ENCODE data around the gene BLVRA.

Gene BLVRA

DNA sequence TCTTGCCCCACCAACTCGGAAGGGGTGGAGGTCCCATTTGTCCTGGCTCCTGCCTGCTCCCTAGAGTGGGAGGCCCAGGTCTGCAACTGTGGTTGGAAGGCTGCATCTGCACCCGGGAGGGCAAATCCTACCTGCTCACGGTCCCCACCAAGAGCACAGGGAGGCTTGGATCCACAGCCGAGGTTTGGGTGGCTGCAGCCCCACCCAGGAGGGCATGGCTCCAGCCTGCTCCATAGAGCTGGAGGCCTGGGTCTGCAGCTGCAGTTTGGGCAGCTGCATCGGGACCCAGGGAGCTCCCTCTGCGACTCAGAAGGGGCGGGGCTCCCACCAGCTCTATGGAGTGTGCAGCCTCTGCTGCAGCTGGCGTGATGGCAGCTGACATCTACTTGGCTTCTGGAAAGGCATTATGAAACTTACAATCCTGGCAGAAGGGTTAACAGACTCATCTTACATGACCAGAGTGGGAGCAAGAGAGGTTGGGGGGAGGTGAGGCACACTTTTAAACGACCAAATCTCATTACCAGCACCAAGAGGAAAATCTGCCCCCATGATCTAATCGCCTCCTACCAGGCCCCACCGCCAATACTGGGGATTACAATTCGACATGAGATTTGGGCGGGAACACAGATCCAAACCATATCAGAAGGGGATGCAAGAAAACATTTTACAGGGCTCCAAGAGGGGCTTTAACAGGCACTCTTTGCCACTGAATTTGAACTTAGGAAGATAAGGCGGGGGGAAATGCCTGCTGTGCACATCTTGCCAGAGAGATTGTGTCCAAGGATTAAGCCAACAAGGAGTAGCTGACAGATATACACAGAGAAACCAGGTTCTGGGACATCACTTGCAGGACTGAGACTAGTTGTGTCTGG is 8.2 kb upstream of the BLVRA start:
- DNase-seq = no peak

DNA sequence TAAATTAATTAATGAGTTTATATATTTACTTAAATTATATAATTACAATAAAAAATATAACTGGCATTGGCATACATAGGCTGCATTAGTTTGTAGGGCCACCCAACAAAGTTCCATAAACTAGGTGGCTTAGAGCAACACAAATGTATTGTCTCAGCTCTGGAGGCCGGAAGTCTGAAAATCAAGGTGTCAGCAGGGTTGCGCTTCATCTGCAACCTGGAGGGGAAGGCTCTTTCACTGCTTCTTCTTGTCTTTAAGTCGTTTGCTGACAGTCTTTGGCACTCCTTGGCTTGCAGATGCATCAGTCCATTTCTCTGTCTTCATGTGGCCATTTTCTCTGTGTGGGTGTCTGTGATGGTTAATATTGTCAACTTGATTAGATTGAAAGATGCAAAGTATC is 6.1 kb upstream of the BLVRA start:
- DNase-seq = no peak

DNA sequence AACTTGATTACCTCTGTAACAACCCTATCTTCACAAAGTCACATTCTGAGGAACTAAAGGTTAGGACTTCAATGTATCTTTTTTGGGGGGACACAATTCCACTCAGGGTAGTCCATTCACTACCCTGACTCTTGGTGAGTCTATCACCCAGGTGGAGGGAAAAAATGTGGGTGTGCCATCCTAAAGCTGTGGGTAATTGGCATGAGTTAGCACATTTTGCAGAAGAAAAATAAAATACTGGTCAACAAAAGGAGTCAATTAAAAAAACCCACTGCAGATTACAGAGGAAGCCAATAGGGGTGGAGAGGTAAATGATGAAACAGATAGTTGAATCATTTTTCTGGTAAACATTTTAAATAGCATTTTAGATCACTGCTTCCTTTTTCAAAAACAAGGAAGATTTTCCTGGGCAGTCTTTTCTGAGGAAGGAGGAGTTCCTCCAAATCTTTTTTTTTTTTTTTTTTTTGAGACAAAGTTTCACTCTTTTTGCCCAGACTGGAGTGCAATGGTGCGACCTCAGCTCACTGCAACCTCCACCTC is 5.1 kb upstream of the BLVRA start:
- no peak for DNase-seq

DNA sequence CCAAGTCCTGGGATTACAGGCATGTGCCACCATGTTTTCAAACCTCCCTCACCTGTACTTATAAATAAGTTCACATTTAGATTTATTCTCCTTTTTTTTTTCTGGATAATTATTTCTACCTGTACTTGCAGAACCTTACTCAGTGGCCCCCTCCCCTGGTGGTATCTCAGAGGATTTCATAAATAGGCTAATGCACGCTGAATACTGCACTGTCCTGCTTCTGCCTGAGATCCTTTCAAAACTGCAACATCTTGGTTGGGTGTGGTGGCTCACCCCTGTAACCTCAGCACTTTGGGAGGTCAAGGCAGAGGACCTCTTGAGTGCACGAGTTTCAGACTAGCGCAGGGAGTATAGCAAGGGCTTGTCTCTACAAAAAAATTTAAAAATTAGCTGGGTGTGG is 4.6 kb upstream of the BLVRA start:
- DNase-seq = no peak

DNA sequence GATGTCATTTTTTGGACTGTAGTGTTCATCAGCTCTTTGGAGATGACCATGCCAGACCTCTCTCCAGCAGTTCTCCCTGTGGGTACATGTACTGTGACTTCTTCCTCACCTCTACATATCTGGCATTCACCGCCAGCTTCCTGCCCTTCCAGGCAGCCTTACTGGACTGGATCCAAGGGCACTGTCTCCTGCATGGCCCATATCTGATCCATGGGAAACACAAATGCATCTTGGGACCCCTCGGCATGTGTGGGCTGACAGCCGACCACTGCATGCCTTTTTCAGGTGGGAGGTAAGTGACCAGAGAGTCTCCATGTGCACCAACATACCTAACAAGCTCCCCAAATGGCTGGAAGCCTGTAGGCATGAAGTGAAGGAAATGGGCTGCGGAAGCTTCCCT is 3.9 kb upstream of the BLVRA start:
- no peak for DNase-seq

DNA sequence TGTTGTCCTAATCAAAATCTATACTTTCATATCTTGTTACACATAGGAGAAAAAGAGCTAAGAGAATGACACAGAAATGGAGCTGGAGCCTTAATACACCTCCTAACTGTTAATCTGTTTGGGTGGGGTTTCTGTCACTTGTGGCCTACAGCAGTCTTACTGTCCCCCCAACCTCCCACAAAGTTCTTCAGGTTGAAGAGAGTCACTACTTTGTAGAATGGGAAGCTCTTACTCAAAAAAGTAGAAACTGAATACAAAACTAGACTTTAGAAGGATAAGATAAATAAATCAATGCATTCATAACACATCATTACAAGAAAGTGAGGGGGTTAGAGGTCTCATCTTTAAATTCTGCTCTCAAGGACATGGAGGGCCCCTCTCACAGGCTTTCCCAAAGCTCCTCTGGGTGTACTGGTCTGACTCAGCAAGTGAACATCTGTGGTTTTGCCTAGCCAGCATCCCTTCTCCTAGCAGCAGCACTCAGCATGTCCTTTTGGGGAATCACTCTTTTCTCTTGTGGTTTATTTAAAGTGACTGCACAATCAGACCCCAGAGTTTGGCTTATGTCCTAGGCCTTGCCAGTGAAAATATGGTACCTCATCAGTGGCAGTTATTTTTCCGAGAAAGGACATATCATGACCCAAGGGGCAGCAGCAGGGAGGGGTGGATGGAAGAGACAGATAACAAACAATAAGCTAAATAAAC is 2.0 kb upstream of the BLVRA start:
- peak; percentile 19 for DNase-seq

DNA sequence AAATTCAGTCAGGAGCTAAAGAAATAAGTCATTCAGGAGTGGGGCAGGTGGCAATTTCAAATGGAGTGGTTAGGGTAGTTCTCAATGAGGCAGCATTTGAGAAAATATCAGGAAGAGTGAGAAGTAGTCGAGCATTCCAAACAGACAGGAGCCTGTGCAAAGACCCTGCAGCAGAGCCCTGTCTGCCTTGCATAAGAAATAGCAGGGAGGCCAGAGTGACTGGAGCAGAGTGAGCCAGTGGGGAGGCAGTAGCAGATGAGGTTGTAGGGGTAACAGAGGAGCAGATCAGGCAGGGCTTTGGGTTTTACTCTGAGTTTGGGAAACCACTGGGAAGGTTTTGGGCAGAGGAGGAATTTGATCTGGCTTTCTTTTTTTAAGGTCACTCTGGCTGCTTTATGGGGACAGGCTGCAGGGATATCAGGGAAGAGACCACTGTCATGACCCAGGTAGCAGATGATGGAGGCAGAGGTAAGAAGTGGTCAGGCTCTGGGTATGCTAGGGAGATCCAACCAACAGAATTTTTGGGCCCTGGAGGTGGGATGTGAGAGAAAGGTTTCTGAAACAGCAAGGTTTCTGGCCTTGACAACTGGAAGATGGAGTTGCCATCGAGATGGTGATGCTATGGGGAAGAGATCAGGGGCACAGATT is 1.3 kb upstream of the BLVRA start:
- no peak for DNase-seq

DNA sequence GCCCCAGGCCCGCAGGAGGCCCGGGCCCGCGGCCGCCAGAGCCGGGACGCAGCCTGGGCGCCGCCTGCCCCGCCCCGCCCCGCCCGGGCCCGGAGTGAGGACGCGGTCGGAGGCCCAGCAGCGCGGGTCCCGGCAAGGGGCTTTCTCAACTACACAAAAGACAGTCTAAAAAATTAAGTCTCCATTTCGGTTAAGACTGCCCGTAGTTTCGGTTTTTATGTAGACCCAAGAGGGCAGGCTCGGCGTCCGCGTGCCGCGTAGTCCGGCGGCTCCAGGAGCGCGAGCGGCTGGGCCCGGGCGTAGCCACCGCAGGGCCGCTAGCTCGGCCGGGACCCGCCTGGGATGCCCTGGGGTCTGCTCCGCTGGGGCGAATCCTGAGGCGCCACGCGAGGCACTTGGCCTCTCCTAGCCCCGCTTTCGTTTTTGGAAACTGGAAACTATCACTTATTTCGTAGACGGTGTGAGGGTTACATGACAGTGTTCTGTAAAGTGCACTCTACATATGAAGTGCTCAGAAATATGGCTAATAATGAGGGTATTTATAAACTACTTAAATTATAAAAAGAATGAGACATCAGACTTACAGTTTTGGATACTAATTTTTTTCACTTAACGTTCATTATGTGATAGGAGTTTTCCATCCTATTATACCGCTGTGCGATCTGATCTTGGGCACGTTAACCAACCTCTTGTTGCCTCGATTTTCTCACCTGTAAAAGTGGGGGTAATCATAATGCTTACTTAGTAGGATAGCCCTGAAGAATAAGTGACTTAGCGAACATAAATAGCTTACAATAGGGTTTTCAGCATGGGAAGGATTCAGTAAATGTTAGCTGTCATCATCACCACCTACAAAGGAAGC is 573 bp downstream of the BLVRA start:
- peak; percentile 16 for DNase-seq

DNA sequence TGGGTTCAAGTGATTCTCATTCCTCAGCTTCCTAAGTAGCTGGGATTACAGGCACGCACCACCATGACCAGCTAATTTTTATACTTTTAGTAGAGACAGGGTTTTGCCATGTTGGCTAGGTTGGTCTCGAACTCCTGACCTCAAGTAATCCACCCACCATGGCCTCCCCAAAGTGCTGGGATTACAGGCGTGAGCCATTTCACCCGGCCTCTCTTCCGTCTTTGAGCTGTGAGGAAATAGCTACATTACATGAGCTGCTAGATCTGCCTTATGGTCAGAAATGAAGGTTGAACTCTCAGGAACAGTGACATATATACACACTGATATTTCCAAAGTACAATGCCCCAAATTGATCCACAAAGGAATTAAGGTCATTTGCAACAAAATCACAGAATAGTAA is 2.4 kb downstream of the BLVRA start:
- DNase-seq = no peak

DNA sequence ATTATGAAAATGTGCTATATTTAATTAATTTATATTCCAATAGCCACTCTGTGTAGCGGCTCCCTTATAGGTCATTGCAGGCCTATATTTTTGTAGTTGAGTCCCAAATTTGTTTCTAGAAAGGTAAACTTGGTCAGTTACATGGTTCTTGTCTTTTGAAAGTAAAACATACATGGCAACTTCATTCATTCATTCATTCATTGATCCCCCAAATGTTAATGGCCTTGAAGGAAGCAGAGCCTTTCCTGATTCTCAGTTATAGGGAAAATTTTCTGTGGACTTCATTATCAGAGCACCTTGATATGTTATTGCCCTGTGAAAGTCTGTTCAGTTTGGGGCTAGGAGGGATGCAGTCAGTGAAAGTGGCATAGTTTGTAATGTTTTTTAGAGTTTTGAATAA is 2.9 kb downstream of the BLVRA start:
- no peak for DNase-seq

DNA sequence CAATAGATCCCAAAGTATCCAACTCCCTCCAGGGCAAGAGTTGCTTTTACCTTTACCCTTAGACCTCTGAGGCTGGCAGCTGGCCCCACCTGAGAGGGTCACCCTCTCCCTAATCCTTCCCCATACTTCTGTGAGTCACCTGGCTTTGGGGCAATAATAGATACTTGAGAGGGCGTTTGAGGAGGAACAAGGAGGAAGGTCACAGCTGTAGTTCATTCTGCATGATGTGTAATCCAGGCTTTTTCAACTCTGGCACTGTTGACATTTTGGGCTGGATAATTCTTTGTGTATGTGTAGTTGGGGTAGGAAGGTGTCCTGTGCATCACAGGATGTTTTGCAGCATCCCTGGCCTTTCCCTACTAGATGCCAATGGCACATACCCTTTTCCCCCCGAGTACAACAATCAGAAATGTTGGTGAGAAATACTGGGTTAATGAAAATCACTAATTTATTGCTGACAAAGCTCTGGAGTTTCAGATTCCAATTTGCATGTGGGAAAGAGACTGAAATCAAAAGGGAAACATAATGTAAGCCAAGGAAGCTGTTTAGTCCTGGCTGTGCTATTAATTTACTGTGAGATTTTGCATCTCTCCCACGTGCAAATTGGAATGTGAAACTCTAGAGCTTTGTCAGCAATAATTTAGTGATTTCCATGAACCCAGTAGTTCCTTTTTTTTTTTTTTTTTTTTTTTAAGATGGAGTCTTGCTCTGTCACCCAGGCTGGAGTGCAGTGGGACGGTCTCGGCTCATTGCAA is 3.6 kb downstream of the BLVRA start:
- DNase-seq = no peak

DNA sequence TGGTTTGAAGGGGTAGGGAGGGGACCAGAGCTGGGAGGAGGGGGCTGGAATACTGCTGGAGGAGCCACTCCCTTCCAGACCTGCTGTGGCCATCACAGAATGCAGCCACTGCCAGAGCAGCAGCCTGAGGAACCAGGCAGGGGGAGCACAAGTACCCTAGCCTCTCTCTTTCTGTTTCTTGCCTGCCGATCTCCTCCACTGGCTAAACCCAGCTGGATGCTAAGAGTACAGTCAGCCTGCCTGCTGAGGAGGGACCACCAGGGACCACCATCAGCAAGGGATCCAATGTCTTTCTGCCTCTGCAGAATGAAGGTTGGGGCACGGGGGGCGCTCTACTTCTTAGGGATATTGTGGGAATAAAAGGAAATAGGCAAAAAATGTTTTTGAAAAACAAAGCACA is 4.7 kb downstream of the BLVRA start:
- DNase-seq = no peak

DNA sequence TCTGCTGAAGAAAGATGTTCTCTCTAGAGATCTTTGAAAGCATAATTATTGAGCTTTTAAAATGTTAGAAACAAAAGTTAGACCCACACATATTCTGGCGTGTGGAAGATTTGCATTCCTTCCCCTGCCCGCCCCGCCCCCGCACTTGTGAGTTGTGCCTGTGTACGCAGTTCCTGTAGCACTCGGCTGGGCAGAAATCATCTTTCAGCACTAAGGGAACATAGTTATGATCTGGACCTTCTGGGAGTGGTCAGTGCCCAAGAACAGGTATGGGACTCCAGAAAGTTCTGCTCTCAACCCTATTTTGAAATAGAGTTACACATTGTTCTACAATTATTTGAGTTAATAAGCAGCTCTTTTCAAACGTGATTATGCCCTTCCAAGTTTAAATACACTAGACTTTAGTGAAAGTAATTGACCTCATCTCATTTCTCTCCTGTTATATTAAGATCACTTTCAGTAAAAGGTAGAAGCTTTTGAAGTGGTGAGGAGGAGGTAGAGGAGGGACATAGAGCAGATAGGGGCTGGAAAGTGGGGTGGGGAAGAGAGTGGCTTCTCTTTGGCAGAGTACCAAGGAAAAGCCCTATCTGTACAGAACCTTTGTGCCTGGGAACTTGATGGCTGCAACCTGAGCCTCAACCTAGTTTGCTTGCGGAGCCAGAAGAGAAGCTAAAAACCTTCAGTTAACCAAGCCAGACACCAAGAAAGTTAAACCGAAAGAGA is 5.7 kb downstream of the BLVRA start:
- DNase-seq = no peak

DNA sequence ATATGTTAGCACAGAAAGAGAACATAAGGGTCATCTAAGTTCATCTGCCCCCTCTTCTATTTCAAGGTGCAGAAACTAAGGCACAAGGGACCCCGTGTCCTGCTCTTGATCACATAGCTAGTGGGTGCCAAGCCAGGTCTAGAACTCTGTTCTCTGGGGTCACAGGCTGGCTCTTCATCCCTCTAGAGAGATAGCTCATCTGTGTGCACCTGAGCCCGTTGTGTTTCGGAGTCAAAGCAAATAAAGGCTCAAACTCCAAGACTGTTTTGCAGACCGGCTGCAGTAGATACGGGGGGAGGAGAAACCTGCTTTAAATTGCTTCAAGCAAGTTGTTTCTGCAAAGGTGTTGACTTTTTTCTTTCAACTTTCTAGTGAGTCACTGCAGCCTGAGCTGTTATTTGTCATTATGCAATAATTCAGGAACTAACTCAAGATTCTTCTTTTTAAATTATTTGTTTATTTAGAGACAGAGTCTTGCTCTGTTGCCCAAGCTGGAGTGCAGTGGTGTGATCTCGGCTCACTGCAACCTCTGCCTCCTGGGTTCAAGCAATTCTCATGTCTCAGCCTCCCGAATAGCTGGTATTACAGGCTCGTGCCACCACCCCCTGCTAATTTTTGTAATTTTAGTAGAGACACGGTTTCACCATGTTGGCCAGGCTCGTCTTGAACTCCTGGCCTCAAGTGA is 6.5 kb downstream of the BLVRA start:
- no peak for DNase-seq

DNA sequence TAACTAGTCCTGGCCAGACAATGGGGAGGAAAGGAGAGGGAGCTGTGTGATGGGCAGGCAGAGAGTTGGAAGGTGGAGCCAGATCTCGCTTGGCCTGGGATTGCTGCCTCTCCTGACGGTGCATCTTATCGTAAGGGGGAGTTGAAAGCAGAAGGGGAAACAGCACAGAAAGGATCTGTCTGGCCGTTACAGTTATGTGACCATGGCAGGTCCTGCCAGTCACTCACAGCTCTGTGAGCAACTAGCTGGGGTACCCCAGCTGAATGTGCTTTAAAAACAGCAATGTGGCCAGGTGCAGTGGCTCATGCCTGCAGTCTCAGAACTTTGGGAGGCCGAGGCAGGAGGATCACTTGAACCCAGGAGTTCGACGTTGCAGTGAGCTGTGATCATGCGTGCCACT is 8.1 kb downstream of the BLVRA start:
- DNase-seq = no peak

DNA sequence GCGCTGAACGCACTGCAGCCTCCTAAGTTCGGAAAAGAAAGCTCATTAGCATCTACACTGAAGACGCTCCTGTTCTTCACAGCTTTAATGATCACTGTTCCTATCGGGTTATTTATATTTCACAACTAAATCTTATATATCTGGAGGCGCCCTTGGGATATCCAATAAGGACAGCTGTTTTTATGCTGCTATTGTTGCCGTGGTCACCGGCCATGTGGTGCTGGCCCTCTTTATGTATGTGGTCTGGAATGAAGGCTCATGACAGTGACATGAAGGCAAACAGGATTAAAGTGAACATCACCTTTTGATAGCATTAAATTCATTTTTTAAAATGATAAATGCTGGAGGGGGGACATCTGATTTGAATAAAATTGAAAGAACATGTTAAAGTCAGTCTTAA is 8.8 kb downstream of the BLVRA start:
- no peak for DNase-seq

DNA sequence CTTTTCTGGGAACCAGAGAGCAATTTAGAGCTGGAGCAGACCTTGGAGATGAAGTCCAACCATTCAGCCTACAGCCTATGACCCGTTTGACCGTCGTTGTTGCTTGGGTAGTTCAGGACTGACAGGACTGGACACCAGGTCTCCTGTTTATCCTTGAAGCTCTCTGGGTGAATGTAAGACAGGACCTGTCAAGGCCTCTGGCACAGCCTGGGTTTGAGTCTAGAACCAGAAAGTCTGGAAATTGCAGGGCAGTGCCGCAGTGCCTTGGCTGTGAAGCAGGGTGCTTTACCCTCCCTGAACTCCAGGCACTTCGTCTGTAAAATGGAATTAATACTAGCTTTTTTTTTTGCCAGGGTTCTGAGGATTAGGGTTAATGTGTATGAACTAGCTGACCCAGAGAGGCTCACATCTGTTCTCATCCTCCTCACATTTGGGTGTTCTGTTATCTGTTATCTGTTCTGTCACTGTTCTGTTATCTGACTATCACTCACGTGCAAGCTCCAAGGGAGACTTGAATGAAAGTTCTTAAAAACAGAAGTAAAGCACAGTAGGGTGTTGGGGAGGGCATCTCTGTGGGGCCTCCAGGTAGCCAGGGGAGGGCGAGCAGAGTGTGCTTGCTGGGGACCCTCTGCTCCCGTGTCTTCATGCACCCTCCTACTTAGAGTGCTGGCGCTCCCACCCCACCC is 9.9 kb downstream of the BLVRA start:
- DNase-seq = no peak

DNA sequence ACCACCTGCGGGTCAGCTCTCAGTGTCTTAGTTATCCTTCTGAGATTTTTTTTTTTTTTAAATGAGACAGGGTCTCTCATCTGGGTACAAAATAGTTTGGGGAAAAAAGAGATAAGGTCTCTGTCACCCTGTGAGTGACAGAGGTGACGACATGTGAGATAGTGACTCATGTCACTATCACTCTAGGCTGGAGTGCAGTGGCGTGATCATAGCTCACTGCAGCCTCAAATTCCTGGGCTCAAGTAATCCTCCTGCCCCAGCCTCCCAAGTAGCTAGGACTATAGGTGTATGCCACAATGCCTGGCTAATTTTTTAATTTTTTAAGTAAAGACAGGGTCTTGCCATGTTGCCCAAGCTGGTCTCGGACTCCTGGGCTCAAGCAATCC is 10.4 kb downstream of the BLVRA start:
- DNase-seq = no peak

DNA sequence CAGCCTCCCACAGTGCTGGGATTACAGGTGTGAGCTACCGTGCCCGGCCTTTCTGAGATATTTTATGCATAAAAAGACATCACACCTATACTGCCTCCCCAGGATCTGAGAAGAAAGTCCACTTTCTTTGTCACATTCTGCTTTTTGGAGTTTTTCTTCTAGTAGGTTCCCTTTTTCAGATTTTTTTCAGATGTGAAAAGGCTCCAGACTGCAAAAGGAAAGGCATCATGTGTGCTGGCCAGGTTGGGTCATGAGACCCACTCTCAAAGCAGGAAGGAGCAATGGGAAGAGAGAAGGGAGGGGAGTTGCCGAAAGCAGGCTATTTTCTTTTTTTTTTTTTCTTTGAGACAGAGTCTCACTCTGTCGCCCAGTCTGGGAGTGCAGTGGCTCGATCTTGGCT is 10.8 kb downstream of the BLVRA start:
- DNase-seq = no peak

Data from GDM1 (cell line).